Suprapubic skin (tissue), 4 donors: Measurements from ENCODE around the gene STK24. TPM values are rescaled to one million over a fixed set of nuclear protein-coding genes. Genes with fewer than 3 reads are reported as not detected.
A peak's percentile ranks its signal among the peaks of the same experiment; 100 is the strongest.

Experiments used
- DNase-seq, 2 donors: peaks; one replicate each; pipeline ENCODE4 v3.0.0-alpha.2; 2019; ENCODE audit warnings: low spot score in 2 of 2
- H3K27ac ChIP-seq: fragments of 200-600 bp; sonication (generic); one replicate; pipeline ENCODE4 v1.5.1; 2019
- H3K27me3 ChIP-seq: fragments of 200-600 bp; sonication (generic); one replicate; pipeline ENCODE4 v1.5.1; 2019
- H3K36me3 ChIP-seq: fragments of 200-600 bp; sonication (generic); one replicate; pipeline ENCODE4 v1.5.1; 2019
- H3K4me1 ChIP-seq: fragments of 200-600 bp; sonication (generic); one replicate; pipeline ENCODE4 v1.5.1; 2019
- H3K4me3 ChIP-seq: fragments of 200-600 bp; sonication (generic); one replicate; pipeline ENCODE4 v1.5.1; 2019; ENCODE audit warnings: mild to moderate bottlenecking
- H3K9me3 ChIP-seq: fragments of 200-600 bp; sonication (generic); one replicate; pipeline ENCODE4 v1.5.1; 2019
- EP300 ChIP-seq: sonication (generic); formaldehyde crosslinking; IDR thresholded peaks from one replicate; pipeline ENCODE4 v1.6.1; 2017; ENCODE audit warnings: antibody characterized with exemption
- POLR2A ChIP-seq, 2 donors: fragments of 450-650 bp; IDR thresholded peaks; one replicate each; pipeline ENCODE4 v1.6.1; 2017; ENCODE audit warnings: antibody characterized with exemption in 2 of 2, mild to moderate bottlenecking in 2 of 2, moderate library complexity in 2 of 2
- POLR2AphosphoS5 ChIP-seq, 3 donors: sonication (generic); formaldehyde crosslinking; IDR thresholded peaks; one replicate each; pipeline ENCODE4 v1.6.1; 2017; ENCODE audit warnings: antibody characterized with exemption in 3 of 3
- WGBS: methylation state at CpG from one replicate; pipeline ENCODE4 v1.1.5; 2018; 5-methylcytosine and 5-hydroxymethylcytosine counted together
- total RNA-seq, 4 donors: library from RNA; depleted of rRNA; stranded (reverse); fragments of >200 nt; gene quantifications; one replicate each; pipeline ENCODE4 v1.1.0, GENCODE V29; 2016
- TF ChIP-seq, protein P1 (sequence below), 2 donors: fragments of 200-600 bp in 1 of 2; fragments of 450-650 bp in 1 of 2; sonication (generic) in 1 of 2; IDR thresholded peaks; one replicate each; pipeline ENCODE4 v1.5.1; 2016 to 2019; ENCODE audit warnings: antibody characterized with exemption in 2 of 2, mild to moderate bottlenecking in 1 of 2, moderate library complexity in 1 of 2

STK24 gene
- total RNA-seq, 4 donors from 2014 or later = 132 to 200 (median 176) TPM

DNA sequence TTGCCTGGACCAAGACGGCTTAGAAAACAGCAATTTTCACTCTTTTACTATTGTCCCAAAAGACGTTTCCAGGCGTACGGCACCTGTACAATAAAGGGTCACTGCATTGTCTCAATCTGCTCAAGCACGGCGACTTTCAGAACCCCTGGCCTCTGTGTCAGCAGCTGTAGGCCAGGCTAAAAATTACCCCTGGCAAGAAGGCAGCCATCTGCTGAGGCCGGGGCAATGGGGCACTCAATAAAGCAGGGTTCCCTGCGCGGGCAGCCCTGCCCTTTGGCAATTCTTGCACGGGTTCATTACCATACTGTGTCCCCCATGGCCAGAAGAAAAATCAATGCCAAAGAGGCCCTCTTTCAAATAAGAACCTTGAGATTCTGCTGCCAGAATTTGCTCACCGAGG, 52.1 kb downstream of the STK24 start:
- WGBS = 79% methylated on average over 11 of the region's 11 CpGs
- no peak for DNase-seq
- TF ChIP-seq POLR2A (IDR thresholded peaks at IDR 0.05) = no peak
- TF ChIP-seq, protein P1, sequence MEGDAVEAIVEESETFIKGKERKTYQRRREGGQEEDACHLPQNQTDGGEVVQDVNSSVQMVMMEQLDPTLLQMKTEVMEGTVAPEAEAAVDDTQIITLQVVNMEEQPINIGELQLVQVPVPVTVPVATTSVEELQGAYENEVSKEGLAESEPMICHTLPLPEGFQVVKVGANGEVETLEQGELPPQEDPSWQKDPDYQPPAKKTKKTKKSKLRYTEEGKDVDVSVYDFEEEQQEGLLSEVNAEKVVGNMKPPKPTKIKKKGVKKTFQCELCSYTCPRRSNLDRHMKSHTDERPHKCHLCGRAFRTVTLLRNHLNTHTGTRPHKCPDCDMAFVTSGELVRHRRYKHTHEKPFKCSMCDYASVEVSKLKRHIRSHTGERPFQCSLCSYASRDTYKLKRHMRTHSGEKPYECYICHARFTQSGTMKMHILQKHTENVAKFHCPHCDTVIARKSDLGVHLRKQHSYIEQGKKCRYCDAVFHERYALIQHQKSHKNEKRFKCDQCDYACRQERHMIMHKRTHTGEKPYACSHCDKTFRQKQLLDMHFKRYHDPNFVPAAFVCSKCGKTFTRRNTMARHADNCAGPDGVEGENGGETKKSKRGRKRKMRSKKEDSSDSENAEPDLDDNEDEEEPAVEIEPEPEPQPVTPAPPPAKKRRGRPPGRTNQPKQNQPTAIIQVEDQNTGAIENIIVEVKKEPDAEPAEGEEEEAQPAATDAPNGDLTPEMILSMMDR (IDR thresholded peaks at IDR 0.05) = no peak
- TF ChIP-seq EP300 = no peak
- no peak for TF ChIP-seq POLR2AphosphoS5 (IDR thresholded peaks at IDR 0.05)
- Histone ChIP-seq H3K4me1 (peaks cover 90% of the 10 kb centered on the region), H3K36me3 (no peaks in the 10 kb centered on the region), H3K27ac (peak overlapping the region; percentile 12), H3K9me3 (no peaks in the 10 kb centered on the region), H3K4me3 (no peak overlapping the region), H3K27me3 (no peaks in the 10 kb centered on the region)

DNA sequence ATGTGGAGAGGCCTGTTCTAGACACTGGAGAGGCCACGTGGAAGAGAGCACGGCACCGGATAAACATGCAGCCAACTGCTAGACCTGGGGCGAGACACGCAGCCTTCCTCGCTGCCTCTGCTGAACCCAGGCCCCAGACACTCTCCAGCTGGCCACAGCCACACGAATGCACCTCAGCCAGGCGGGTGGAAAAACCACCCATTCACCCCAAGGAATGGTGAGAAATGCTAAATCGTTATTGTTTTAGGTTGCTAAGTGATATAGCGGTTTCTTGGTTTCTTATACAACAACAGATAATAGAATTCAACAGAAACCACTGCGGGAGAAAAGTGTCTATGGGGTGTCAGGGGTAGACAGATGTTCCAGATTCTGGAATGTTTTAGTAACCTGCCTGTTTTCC, 52.5 kb downstream of the STK24 start:
- no peak overlapping the region for H3K27ac ChIP-seq
- no peaks in the 10 kb centered on the region for H3K9me3 ChIP-seq
- DNase-seq = no peak
- WGBS = 82% methylated on average over 7 of the region's 11 CpGs
- H3K27me3 ChIP-seq = no peaks in the 10 kb centered on the region
- no peaks in the 10 kb centered on the region for H3K36me3 ChIP-seq
- no peak overlapping the region for H3K4me3 ChIP-seq
- TF ChIP-seq, protein P1 (IDR thresholded peaks at IDR 0.05) = no peak
- no peak for TF ChIP-seq POLR2AphosphoS5 (IDR thresholded peaks at IDR 0.05)
- no peak for TF ChIP-seq EP300
- no peak for TF ChIP-seq POLR2A (IDR thresholded peaks at IDR 0.05)
- peaks cover 90% of the 10 kb centered on the region for H3K4me1 ChIP-seq

DNA sequence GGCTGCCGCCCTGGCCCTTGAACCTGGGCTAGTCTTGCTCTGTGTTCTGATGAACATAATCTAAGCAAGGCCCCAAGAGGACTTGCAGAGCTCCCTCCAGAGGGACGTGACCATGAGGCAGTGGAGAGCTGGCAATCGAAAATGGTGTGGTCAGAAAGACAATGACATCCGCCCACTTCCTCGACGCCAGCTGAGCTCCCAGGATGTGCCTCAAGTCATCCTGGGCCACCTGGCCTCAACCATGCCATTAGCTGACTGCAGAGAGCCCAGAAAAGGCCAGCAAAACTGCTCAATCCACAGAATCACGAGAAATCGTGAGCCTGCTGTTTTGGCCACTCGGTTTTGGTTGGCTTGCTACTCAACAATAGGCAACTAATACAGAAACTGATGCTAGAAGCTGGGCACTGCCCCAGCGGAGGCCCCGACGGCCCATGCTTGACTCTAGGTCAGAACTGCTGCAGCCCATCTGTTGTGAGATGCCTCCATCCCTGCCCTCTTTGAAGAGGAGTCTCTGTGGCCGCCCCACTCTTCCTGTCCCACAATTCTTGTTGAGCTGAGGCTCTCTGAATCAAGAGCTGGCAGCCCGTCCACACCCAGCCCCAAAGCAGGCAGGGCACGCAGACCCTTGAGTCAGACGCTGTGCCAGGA, 53.3 kb downstream of the STK24 start:
- Histone ChIP-seq H3K36me3 (no peaks in the 10 kb centered on the region), H3K27me3 (no peaks in the 10 kb centered on the region), H3K4me3 (no peak overlapping the region), H3K27ac (peak overlapping the region; percentile 16), H3K9me3 (no peaks in the 10 kb centered on the region), H3K4me1 (peaks cover 83% of the 10 kb centered on the region)
- TF ChIP-seq POLR2AphosphoS5 (IDR thresholded peaks at IDR 0.05) = no peak
- TF ChIP-seq, protein P1 (IDR thresholded peaks at IDR 0.05) = no peak
- TF ChIP-seq EP300 = no peak
- no peak for TF ChIP-seq POLR2A (IDR thresholded peaks at IDR 0.05)
- 86% methylated on average over 16 of the region's 16 CpGs for WGBS
- peak in 1 of 2 donors; percentile 63 for DNase-seq

DNA sequence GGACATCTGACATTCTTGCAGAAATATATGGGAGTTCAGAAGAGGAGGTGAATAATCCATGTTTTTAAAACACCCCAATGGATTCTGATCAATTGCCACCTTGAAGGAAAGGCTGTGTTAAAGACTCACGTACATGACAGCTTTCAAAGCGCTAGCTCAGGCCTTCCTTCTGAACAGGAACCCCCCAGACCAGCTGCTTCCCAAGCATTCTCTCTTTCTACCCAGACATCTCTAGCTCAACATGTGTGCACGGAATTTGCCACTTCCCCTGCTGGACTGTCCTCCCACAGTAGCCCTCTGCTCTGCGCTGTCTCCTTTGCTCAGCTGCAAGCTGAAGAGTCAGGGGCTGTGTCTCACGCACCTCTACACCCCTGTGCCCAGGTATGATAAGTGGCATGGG, 54.5 kb downstream of the STK24 start:
- no peak for DNase-seq
- no peaks in the 10 kb centered on the region for H3K9me3 ChIP-seq
- TF ChIP-seq POLR2A (IDR thresholded peaks at IDR 0.05) (no peak), POLR2AphosphoS5 (IDR thresholded peaks at IDR 0.05) (no peak)
- TF ChIP-seq, protein P1 (IDR thresholded peaks at IDR 0.05) = no peak
- H3K4me1 ChIP-seq = peaks cover 78% of the 10 kb centered on the region
- H3K27ac ChIP-seq = peak overlapping the region; percentile 16
- H3K36me3 ChIP-seq = peaks cover 3% of the 10 kb centered on the region
- WGBS = 83% methylated on average over 5 of the region's 5 CpGs
- H3K4me3 ChIP-seq = no peak overlapping the region
- H3K27me3 ChIP-seq = no peaks in the 10 kb centered on the region

DNA sequence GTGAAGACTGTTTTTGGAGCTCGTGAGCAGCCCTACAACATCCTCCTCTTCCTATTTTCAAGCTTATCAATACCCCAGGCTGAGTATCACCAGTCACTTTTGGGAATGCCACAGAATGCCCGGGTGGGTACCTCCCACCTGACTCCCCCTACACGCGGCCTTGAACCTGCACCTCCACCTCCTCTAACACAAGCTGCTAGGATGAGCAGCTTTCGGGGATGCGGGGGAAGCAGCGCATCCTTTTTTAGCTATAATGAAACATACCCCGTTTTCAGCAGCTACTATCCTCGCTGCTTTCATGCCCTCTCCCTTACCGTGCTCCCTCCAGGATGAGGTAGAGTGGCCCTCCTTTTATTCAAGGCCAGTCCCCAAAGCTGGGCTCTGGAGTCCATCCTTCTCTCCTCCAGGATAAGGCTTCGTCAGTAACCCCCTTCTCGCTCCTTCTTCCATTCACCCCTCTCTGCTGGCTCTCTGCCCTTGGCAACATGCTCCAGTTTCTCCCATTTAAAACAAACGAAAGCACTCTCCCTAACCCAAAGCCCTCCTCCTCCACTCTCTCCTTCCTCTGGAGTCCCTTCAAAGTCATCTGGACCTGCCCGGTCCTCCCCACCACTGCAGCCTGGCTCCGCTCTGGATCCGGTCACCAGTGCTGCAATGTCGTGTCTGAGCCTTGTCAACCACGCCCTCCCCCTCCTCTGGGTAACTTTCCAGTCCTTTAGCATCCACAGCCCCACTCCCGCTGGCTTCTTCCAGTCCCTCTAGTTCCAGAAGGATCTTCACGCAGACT, 55.3 kb downstream of the STK24 start:
- no peak overlapping the region for H3K4me3 ChIP-seq
- peak overlapping the region; percentile 74 for H3K27ac ChIP-seq
- 76% methylated on average over 20 of the region's 20 CpGs for WGBS
- H3K4me1 ChIP-seq = peaks cover 84% of the 10 kb centered on the region
- peaks cover 5% of the 10 kb centered on the region for H3K36me3 ChIP-seq
- TF ChIP-seq, protein P1 (IDR thresholded peaks at IDR 0.05) = no peak
- TF ChIP-seq EP300 (no peak), POLR2AphosphoS5 (IDR thresholded peaks at IDR 0.05) (no peak), POLR2A (IDR thresholded peaks at IDR 0.05) (no peak)
- H3K9me3 ChIP-seq = no peaks in the 10 kb centered on the region
- DNase-seq = peak in 1 of 2 donors; percentile 62
- no peaks in the 10 kb centered on the region for H3K27me3 ChIP-seq
